Measurements from ENCODE around the gene DPP4. TPM values are rescaled to one million over a fixed set of nuclear protein-coding genes. Genes with fewer than 3 reads are reported as not detected.
A peak's percentile ranks its signal among the peaks of the same experiment; 100 is the strongest.

Gene DPP4
- total and polyA plus RNA-seq, 2 donors (not counting 3 experiments of a cell fraction or from before 2014, with no cell fraction given), result 0.84 to 6.2 TPM

DNA sequence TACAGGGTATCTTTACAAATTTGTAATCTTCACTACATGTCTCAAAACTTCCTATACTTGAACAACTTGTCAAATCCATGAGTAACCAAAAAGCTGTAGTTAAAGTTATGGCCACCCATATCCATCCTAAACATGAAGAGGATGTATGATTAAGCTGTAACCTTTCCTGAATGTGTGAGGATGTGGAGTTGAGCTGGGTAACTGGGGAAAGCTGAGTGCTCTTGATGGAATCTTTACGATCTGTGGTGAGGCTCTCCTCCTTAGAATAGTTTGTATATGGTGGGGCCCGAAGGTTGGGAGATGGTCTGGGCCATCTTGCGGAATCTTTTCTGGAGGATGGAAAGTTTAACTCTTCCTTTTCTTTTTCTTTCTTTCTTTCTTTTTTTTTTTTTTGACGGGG is 29.4 kb downstream of the DPP4 start:
- BruUV-seq (replicated peaks), result no TSS peak
- no peaks in the 10 kb centered on the region for H4K20me1 ChIP-seq (replicated peaks; ENCODE audit: control insufficient read depth, extremely low read depth, insufficient read depth, low read length)
- FAIRE-seq (no peak), DNase-seq (ENCODE audit: low read depth, low spot score) (no peak)
- no peaks in the 10 kb centered on the region for H3K36me3 ChIP-seq (ENCODE audit: control insufficient read depth in 2 of 2, extremely low read depth in 1 of 2, insufficient read depth in 2 of 2, low read length in 2 of 2)
- H3K9ac ChIP-seq (replicated peaks; ENCODE audit: extremely low read depth, insufficient read depth, low read length), result no peak overlapping the region
- no peaks in the 10 kb centered on the region for H3K9me3 ChIP-seq (replicated peaks; ENCODE audit: control insufficient read depth, insufficient read depth, low read length)
- no peaks in the 10 kb centered on the region for H3K9me1 ChIP-seq (replicated peaks; ENCODE audit: control insufficient read depth, extremely low read depth, insufficient read depth, low read length)
- dilution Hi-C loops (cut with MboI; ENCODE audit: extremely low pct_ligation_motif_present, low sequenced_read_pairs) (no loop called here), intact Hi-C loops (cut with micrococcal nuclease) (no loop called here)
- H3K79me2 ChIP-seq (ENCODE audit: control insufficient read depth, insufficient read depth, low read length), result no peaks in the 10 kb centered on the region
- H3K27ac ChIP-seq (ENCODE audit: insufficient read depth, low read depth, low read length), result no peak overlapping the region
- H3K27me3 ChIP-seq (ENCODE audit: control insufficient read depth in 2 of 2, insufficient read depth in 2 of 2, low read length in 2 of 2), result no peaks in the 10 kb centered on the region
- ChIA-PET POLR2A (no interaction called here), CTCF (interaction anchor here (1.2 kb wide), 1 partner anchor 10 kb away, joined by 3 read pairs; no protein-coding TSS in a partner anchor)
- no peak overlapping the region for H2AFZ ChIP-seq (ENCODE audit: low read depth, low read length)
- H3K4me3 ChIP-seq (replicated peaks in 1 of 3; ENCODE audit: insufficient read depth in 1 of 3, low read depth in 1 of 3, low read length in 3 of 3), result no peak overlapping the region
- no peaks in the 10 kb centered on the region for H3K4me1 ChIP-seq (ENCODE audit: control insufficient read depth, extremely low read depth, insufficient read depth, low read length)
- TF ChIP-seq JUN (IDR thresholded peaks at IDR 0.05; ENCODE audit: borderline replicate concordance, insufficient read depth, insufficient read length, low read depth), result no peak
- TF ChIP-seq FOS (IDR thresholded peaks at IDR 0.05; ENCODE audit: borderline replicate concordance, insufficient read depth, low read length), result peak; percentile 34
- TF ChIP-seq POLR2AphosphoS5 (IDR thresholded peaks at IDR 0.05; ENCODE audit: insufficient read depth, low read depth, low read length), result no peak
- no peak overlapping the region for H3K4me2 ChIP-seq (ENCODE audit: insufficient read depth, low read length)

DNA sequence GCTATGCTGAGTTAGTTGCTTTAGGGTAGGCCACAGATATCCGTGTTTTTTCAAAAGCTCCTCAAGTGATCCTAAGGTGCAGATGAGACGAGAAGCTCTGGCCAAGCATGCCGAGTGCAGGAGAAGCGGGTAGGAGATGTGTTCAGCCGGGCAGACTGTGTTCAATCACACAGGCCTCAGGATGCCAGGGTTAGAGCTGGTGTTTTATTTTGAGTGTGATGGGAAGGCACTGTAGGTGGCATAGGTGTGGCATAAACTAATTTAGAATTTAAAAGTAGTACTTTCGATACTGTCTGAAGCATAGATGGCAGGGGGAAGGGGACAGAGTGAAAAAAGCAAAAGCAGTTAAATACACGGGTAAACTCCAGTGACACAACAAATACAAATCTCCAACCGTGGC is 30.9 kb downstream of the DPP4 start:
- CTCF ChIA-PET, result no interaction called here
- intact Hi-C loops (cut with micrococcal nuclease), result no loop called here
- dilution Hi-C loops (cut with MboI; ENCODE audit: extremely low pct_ligation_motif_present, low sequenced_read_pairs), result no loop called here
- Histone ChIP-seq H3K79me2 (ENCODE audit: control insufficient read depth, insufficient read depth, low read length) (no peaks in the 10 kb centered on the region), H3K4me2 (ENCODE audit: insufficient read depth, low read length) (no peak overlapping the region), H4K20me1 (replicated peaks; ENCODE audit: control insufficient read depth, extremely low read depth, insufficient read depth, low read length) (no peaks in the 10 kb centered on the region), H2AFZ (ENCODE audit: low read depth, low read length) (no peak overlapping the region), H3K9ac (replicated peaks; ENCODE audit: extremely low read depth, insufficient read depth, low read length) (no peak overlapping the region), H3K27ac (ENCODE audit: insufficient read depth, low read depth, low read length) (no peak overlapping the region), H3K36me3 (ENCODE audit: control insufficient read depth in 2 of 2, extremely low read depth in 1 of 2, insufficient read depth in 2 of 2, low read length in 2 of 2) (no peaks in the 10 kb centered on the region), H3K4me1 (ENCODE audit: control insufficient read depth, extremely low read depth, insufficient read depth, low read length) (no peaks in the 10 kb centered on the region), H3K9me1 (replicated peaks; ENCODE audit: control insufficient read depth, extremely low read depth, insufficient read depth, low read length) (no peaks in the 10 kb centered on the region), H3K4me3 (replicated peaks in 1 of 3; ENCODE audit: insufficient read depth in 1 of 3, low read depth in 1 of 3, low read length in 3 of 3) (no peak overlapping the region), H3K9me3 (replicated peaks; ENCODE audit: control insufficient read depth, insufficient read depth, low read length) (no peaks in the 10 kb centered on the region), H3K27me3 (ENCODE audit: control insufficient read depth in 2 of 2, insufficient read depth in 2 of 2, low read length in 2 of 2) (no peaks in the 10 kb centered on the region)
- FAIRE-seq (no peak), DNase-seq (ENCODE audit: low read depth, low spot score) (no peak)
- TF ChIP-seq, protein P1, sequence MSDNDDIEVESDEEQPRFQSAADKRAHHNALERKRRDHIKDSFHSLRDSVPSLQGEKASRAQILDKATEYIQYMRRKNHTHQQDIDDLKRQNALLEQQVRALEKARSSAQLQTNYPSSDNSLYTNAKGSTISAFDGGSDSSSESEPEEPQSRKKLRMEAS (IDR thresholded peaks at IDR 0.05; ENCODE audit: insufficient read depth, insufficient read length), result no peak
- TF ChIP-seq GATA2 (IDR thresholded peaks at IDR 0.05; ENCODE audit: insufficient read depth, insufficient read length, low read depth, low read length), result no peak
- TF ChIP-seq JUN (IDR thresholded peaks at IDR 0.05; ENCODE audit: borderline replicate concordance, insufficient read depth, insufficient read length, low read depth), result no peak
- no peak for TF ChIP-seq MYC (IDR thresholded peaks at IDR 0.05; ENCODE audit: low read depth, low read length)
- TF ChIP-seq FOS (IDR thresholded peaks at IDR 0.05; ENCODE audit: borderline replicate concordance, insufficient read depth, low read length), result no peak
- TF ChIP-seq POLR2AphosphoS5 (IDR thresholded peaks at IDR 0.05; ENCODE audit: insufficient read depth, low read depth, low read length), result no peak
- no peak for TF ChIP-seq EZH2 (IDR thresholded peaks at IDR 0.05; ENCODE audit: borderline replicate concordance, low read depth, low read length, severe bottlenecking)
- TF ChIP-seq POLR2A (IDR thresholded peaks at IDR 0.05; ENCODE audit: low read depth, low read length), result no peak
- no peak for TF ChIP-seq CTCF (IDR thresholded peaks at IDR 0.05; ENCODE audit: extremely low read depth in 1 of 2, insufficient read depth in 1 of 2, low read depth in 1 of 2, low read length in 2 of 2)
- no TSS peak for BruUV-seq (replicated peaks)
- POLR2A ChIA-PET, result no interaction called here
